ENCODE measurements around the gene TSNAX. TPM values are rescaled to one million over a fixed set of nuclear protein-coding genes. Genes with fewer than 3 reads are reported as not detected.

TSNAX gene, protein sequence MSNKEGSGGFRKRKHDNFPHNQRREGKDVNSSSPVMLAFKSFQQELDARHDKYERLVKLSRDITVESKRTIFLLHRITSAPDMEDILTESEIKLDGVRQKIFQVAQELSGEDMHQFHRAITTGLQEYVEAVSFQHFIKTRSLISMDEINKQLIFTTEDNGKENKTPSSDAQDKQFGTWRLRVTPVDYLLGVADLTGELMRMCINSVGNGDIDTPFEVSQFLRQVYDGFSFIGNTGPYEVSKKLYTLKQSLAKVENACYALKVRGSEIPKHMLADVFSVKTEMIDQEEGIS
- total RNA-seq (2021): 56.1 and 60.0 TPM in 2 replicates
- percentile 97 among the genes with signal in this experiment for Bru-seq, nascent RNA
- BruChase-seq, experiment 1, labeled RNA remaining after a 2-hour chase: percentile 99 among the genes with signal in this experiment
- percentile 100 among the genes with signal in this experiment for BruChase-seq, experiment 2, labeled RNA remaining after a 6-hour chase
- long read RNA-seq, transcript TSNAX-201 (6 exons, 2,650 nt): major isoform, 104 of 116 reads
- long read RNA-seq, partial matches to known transcripts: 4 of 116 reads
- long read RNA-seq, other reads (novel, unspliced or antisense): 8 of 116 reads

- POLR2A ChIA-PET (ENCODE audit: low non-redundant PET): no interaction called here
These were observed at the start of gene TSNAX for GRCh38 chr1:231528172-231529029. TSNAX (plus strand) TSS chr1:231528669; CDS start chr1:231528811, 142 bp downstream.

GRCh38 chr1:231478811-231479210 is 49.7 kb upstream of the TSNAX start:
- no peaks in the 10 kb centered on the region for H3K9me3 ChIP-seq (ENCODE audit: low read depth, low read length, poor library complexity, severe bottlenecking)
- TF ChIP-seq, protein P1, sequence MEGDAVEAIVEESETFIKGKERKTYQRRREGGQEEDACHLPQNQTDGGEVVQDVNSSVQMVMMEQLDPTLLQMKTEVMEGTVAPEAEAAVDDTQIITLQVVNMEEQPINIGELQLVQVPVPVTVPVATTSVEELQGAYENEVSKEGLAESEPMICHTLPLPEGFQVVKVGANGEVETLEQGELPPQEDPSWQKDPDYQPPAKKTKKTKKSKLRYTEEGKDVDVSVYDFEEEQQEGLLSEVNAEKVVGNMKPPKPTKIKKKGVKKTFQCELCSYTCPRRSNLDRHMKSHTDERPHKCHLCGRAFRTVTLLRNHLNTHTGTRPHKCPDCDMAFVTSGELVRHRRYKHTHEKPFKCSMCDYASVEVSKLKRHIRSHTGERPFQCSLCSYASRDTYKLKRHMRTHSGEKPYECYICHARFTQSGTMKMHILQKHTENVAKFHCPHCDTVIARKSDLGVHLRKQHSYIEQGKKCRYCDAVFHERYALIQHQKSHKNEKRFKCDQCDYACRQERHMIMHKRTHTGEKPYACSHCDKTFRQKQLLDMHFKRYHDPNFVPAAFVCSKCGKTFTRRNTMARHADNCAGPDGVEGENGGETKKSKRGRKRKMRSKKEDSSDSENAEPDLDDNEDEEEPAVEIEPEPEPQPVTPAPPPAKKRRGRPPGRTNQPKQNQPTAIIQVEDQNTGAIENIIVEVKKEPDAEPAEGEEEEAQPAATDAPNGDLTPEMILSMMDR (conservative IDR thresholded peaks at IDR 0.05; ENCODE audit: low read depth, low read length): no peak
- TF ChIP-seq EZH2 (IDR thresholded peaks at IDR 0.05; ENCODE audit: borderline replicate concordance, low read depth, low read length, poor library complexity, severe bottlenecking): no peak
- ChIA-PET POLR2A (ENCODE audit: low non-redundant PET) (no interaction called here), CTCF (no interaction called here)
- H3K4me3 ChIP-seq (ENCODE audit: low read depth, low read length, poor library complexity, severe bottlenecking): no peak overlapping the region
- intact Hi-C loops (cut with micrococcal nuclease; ENCODE audit: unreplicated experiment): no loop called here
- H3K27ac ChIP-seq (ENCODE audit: low read depth, low read length, poor library complexity, severe bottlenecking): no peak overlapping the region
- H3K27me3 ChIP-seq (replicated peaks; ENCODE audit: insufficient read depth, low read depth, low read length, poor library complexity): no peaks in the 10 kb centered on the region
- no peaks in the 10 kb centered on the region for H3K4me1 ChIP-seq (ENCODE audit: insufficient read depth, low read length, poor library complexity, severe bottlenecking)
- no peak for DNase-seq (ENCODE audit: low spot score)
- no peaks in the 10 kb centered on the region for H3K36me3 ChIP-seq (ENCODE audit: insufficient read depth, low read length, poor library complexity, severe bottlenecking)
- no TSS peak for BruUV-seq (replicated peaks)

More at GRCh38 chr1:231528172-231529029, at the start of gene TSNAX:
- no TSS peak for BruUV-seq (replicated peaks)
- TF ChIP-seq, protein P1 (conservative IDR thresholded peaks at IDR 0.05; ENCODE audit: low read depth, low read length): no peak
- TF ChIP-seq EZH2 (IDR thresholded peaks at IDR 0.05; ENCODE audit: borderline replicate concordance, low read depth, low read length, poor library complexity, severe bottlenecking): no peak
- H3K4me1 ChIP-seq (ENCODE audit: insufficient read depth, low read length, poor library complexity, severe bottlenecking): no peaks in the 10 kb centered on the region
- H3K4me3 ChIP-seq (ENCODE audit: low read depth, low read length, poor library complexity, severe bottlenecking): peak within 1 kb of the TSS; percentile 87
- H3K36me3 ChIP-seq (ENCODE audit: insufficient read depth, low read length, poor library complexity, severe bottlenecking): no peaks in the 10 kb centered on the region
- no peaks in the 10 kb centered on the region for H3K9me3 ChIP-seq (ENCODE audit: low read depth, low read length, poor library complexity, severe bottlenecking)
- no peaks in the 10 kb centered on the region for H3K27me3 ChIP-seq (replicated peaks; ENCODE audit: insufficient read depth, low read depth, low read length, poor library complexity)
- intact Hi-C loops (cut with micrococcal nuclease; ENCODE audit: unreplicated experiment): loop anchor here (2.0 to 5.0 kb wide), 2 partner anchors 36 to 108 kb away; no protein-coding TSS in a partner anchor
- peak within 1 kb of the TSS; percentile 93 for H3K27ac ChIP-seq (ENCODE audit: low read depth, low read length, poor library complexity, severe bottlenecking)
- CTCF ChIA-PET: no interaction called here
- peak; percentile 96 for DNase-seq (ENCODE audit: low spot score)

- no peak overlapping the region for H3K4me3 ChIP-seq (ENCODE audit: low read depth, low read length, poor library complexity, severe bottlenecking)
- H3K27ac ChIP-seq (ENCODE audit: low read depth, low read length, poor library complexity, severe bottlenecking): no peak overlapping the region
- intact Hi-C loops (cut with micrococcal nuclease; ENCODE audit: unreplicated experiment): no loop called here
- no peaks in the 10 kb centered on the region for H3K27me3 ChIP-seq (replicated peaks; ENCODE audit: insufficient read depth, low read depth, low read length, poor library complexity)
- H3K9me3 ChIP-seq (ENCODE audit: low read depth, low read length, poor library complexity, severe bottlenecking): no peaks in the 10 kb centered on the region
- no peaks in the 10 kb centered on the region for H3K36me3 ChIP-seq (ENCODE audit: insufficient read depth, low read length, poor library complexity, severe bottlenecking)
- no TSS peak for BruUV-seq (replicated peaks)
- no peaks in the 10 kb centered on the region for H3K4me1 ChIP-seq (ENCODE audit: insufficient read depth, low read length, poor library complexity, severe bottlenecking)
- TF ChIP-seq, protein P1 (conservative IDR thresholded peaks at IDR 0.05; ENCODE audit: low read depth, low read length): no peak
- no peak for TF ChIP-seq EZH2 (IDR thresholded peaks at IDR 0.05; ENCODE audit: borderline replicate concordance, low read depth, low read length, poor library complexity, severe bottlenecking)
- ChIA-PET CTCF (no interaction called here), POLR2A (ENCODE audit: low non-redundant PET) (no interaction called here)
- no peak for DNase-seq (ENCODE audit: low spot score)
These were observed 48.5 kb upstream of the TSNAX start for GRCh38 chr1:231480008-231480407.
